GM18868 (cell line): ENCODE data around the gene CD180.

Experiments
- ATAC-seq: cut with Tn5 transposase; IDR thresholded peaks from one replicate; pipeline ENCODE4 v1.9.1; 2021; ENCODE audit warnings: mild to moderate bottlenecking, moderate library complexity; ENCODE audit not compliant: unreplicated experiment

Gene CD180

GRCh38 chr5:67135381-67135984, 61.1 kb downstream of the CD180 start:
- ATAC-seq: no peak

DNA sequence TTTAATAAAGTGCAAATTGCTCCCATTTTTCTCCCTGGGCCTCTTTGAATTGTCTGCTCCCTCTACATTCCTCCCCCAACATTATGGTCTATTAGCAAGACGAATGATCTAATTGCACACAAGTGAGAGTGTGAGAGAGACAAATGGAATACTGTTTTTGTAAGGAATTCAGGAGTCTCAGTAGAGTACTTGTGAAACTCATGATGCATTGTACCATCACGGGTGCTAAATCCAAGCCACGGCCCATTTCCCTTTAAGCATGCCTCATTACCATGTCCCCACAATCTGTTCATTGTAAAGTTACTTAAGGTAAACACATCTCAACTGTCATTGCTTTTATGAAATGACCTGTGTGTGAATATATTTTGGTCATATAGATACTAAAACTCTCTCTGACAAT, 62.8 kb downstream of the CD180 start:
- ATAC-seq: no peak

DNA sequence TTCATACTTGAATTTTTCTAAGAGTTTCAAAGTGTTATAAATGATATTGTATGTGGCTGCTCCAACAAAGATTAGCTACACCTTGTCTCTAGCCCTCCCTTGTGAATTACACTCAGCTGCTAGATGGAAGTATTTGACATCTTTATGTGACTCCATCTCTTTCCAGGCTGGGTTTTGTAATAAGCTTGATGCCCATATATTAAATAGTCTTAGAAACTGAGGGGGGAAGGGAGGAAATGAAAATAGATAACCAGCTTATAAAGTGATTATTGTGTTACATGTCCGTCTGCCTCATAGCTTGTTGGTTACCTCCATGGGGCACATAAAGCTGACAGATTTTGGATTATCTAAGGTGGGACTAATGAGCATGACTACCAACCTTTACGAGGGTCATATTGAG, 63.4 kb downstream of the CD180 start:
- no peak for ATAC-seq

GRCh38 chr5:67129768-67130167, 66.8 kb downstream of the CD180 start:
- no peak for ATAC-seq
